Measurements from ENCODE around the gene GJA4. TPM values are rescaled to one million over a fixed set of nuclear protein-coding genes. Genes with fewer than 3 reads are reported as not detected.
"Not testable (repeated sequence)": the region's sequence is repeated elsewhere in the genome, so short reads cannot be mapped to it uniquely, and the experiment has no call there.

The GJA4 gene
- total RNA-seq, 2 donors from 2014 or later = 31.6 to 50.9 TPM

GRCh38 chr1:34770891-34771504 is 21.8 kb upstream of the GJA4 start:
- TF ChIP-seq CTCF (IDR thresholded peaks at IDR 0.05) = no peak
- DNase-seq (ENCODE audit: low spot score) = no peak
- H3K9me3 ChIP-seq = no peaks in the 10 kb centered on the region
- H3K4me3 ChIP-seq = no peak overlapping the region
- H3K27me3 ChIP-seq = no peaks in the 10 kb centered on the region
- H3K36me3 ChIP-seq = no peaks in the 10 kb centered on the region
- no peak overlapping the region for H3K27ac ChIP-seq
- H3K4me1 ChIP-seq = no peaks in the 10 kb centered on the region

GRCh38 chr1:34771573-34772371 is 21.0 kb upstream of the GJA4 start:
- no peaks in the 10 kb centered on the region for H3K36me3 ChIP-seq

DNA sequence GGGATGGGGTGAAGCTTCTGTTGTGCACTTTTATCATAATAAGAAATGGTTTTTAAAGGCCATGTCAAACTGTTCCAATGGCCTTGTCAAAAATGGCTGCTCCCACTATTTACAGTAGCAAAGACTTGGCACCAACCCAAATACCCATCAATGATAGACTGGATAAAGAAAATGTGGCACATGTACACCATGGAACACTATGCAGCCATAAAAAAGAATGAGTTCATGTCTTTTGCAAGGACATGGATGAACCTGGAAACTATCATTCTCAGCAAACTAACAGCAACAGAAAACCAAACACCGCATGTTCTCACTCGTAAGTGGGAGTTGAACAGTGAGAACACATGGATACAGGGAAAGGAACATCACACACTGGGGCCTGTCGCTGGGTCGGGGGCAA is 19.7 kb upstream of the GJA4 start:
- not testable (repeated sequence) for DNase-seq (ENCODE audit: low spot score); H3K27me3 ChIP-seq; H3K27ac ChIP-seq

More at GRCh38 chr1:34771573-34772371, 21.0 kb upstream of the GJA4 start:
- H3K27ac ChIP-seq = no peak overlapping the region
- H3K4me1 ChIP-seq = no peaks in the 10 kb centered on the region
- no peaks in the 10 kb centered on the region for H3K27me3 ChIP-seq
- DNase-seq (ENCODE audit: low spot score) = no peak
- no peak for TF ChIP-seq CTCF (IDR thresholded peaks at IDR 0.05)
- H3K9me3 ChIP-seq = no peaks in the 10 kb centered on the region
- no peak overlapping the region for H3K4me3 ChIP-seq

DNA sequence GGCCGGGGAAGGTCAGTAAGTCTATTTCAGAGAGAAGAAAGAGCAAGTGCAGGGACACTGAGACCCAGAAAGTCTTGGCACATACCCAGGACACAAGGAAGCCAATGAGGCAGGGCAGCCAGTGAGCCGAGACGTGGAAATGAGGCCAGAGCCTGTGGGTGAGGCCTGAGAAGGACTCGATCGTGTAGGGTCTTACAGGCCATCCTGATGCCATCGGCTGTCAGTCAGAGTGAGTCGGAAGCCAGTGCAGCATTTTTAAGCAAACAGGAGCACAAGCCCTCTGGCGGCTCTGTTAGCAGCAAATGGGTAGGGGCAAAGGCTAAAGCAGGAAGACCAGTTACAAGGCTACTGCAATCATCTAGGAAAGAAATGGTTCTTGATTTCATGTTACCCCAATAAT is 17.8 kb upstream of the GJA4 start:
- no peak overlapping the region for H3K27ac ChIP-seq
- no peaks in the 10 kb centered on the region for H3K9me3 ChIP-seq
- peaks cover 0 to 2% of the 10 kb centered on the region in 2 donors for H3K27me3 ChIP-seq

More for the DNA sequence above, 19.7 kb upstream of the GJA4 start:
- not testable (repeated sequence) for H3K9me3 ChIP-seq, H3K4me1 ChIP-seq, H3K4me3 ChIP-seq, H3K36me3 ChIP-seq

DNA sequence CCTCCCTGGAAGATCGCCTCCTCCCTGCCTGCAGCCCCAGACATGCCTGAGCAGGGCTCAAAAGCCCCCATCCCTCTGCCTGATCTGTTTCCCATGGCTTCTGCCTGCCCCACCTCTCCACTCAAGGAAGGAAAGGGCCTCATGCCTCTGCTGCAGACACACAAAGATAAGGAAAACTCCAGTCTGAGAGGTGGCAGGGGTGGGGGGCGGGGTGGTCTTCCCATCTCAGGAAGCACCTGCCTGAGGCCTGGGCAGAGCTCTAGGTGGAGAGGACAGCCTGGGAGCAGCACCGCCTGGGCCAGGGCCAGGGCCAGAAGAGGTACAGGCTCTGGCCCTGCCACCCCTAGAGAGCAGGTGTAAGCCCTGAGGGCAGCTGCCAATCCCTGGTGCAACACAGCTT is 15.9 kb upstream of the GJA4 start:
- H3K27me3 ChIP-seq = peaks cover 10 to 17% of the 10 kb centered on the region in 2 donors
- DNase-seq (ENCODE audit: low spot score) = no peak
- peaks cover 0 to 11% of the 10 kb centered on the region in 2 donors for H3K4me1 ChIP-seq
- no peak for TF ChIP-seq CTCF (IDR thresholded peaks at IDR 0.05)
- H3K36me3 ChIP-seq = no peaks in the 10 kb centered on the region
- H3K27ac ChIP-seq = no peak overlapping the region
- H3K4me3 ChIP-seq = no peak overlapping the region
- H3K9me3 ChIP-seq = no peaks in the 10 kb centered on the region

More for the DNA sequence above, 17.8 kb upstream of the GJA4 start:
- no peak for DNase-seq (ENCODE audit: low spot score)
- H3K36me3 ChIP-seq = no peaks in the 10 kb centered on the region
- H3K4me1 ChIP-seq = no peaks in the 10 kb centered on the region
- no peak for TF ChIP-seq CTCF (IDR thresholded peaks at IDR 0.05)
- H3K4me3 ChIP-seq = no peak overlapping the region

DNA sequence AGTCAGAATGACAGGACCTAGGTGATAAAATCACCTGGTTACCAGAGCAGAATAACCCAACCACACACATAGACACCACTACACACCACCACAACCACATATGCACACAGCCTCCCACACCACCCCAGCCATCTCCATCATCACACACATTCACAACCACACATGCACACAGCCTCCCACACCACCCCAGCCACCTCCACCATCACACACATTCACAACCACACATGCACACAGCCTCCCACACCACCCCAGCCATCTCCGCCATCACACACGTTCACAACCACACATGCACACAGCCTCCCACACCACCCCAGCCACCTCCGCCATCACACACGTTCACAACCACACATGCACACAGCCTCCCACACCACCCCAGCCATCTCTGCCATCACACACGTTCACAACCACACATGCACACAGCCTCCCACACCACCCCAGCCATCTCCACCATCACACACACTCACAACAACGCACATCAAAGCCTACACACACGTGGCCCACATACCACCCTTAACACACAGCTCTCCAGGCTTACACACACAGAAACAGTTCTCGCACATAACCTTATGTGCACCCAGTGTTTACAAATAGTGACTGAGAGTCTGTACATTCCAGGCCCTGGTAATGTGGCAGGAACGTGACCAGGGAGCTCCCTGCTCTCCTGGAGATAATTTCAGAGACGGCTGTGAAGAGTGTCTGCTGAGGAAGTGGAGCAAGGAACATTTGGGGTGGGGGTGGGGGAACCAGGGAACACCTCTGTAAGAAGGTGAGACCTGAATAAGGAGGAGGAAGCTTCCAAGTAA is 15.1 kb upstream of the GJA4 start:
- TF ChIP-seq CTCF (IDR thresholded peaks at IDR 0.05) = no peak
- no peak overlapping the region for H3K27ac ChIP-seq
- peaks cover 11 to 20% of the 10 kb centered on the region in 2 donors for H3K27me3 ChIP-seq
- no peaks in the 10 kb centered on the region for H3K36me3 ChIP-seq
- peaks cover 0 to 14% of the 10 kb centered on the region in 2 donors for H3K4me1 ChIP-seq
- no peak overlapping the region for H3K4me3 ChIP-seq
- no peak for DNase-seq (ENCODE audit: low spot score)
- no peaks in the 10 kb centered on the region for H3K9me3 ChIP-seq

Data from right atrium auricular region (tissue), 2 donors.